ENCODE measurements around the gene ASPHD1.
"Not testable (repeated sequence)": the region's sequence is repeated elsewhere in the genome, so short reads cannot be mapped to it uniquely, and the experiment has no call there.

Gene ASPHD1

GRCh38 chr16:29901607-29901945, 1.3 kb downstream of the ASPHD1 start:
- peak overlapping the region; percentile 74 for H3K9ac ChIP-seq (ENCODE audit: low read length)

GRCh38 chr16:29903590-29903989, 3.3 kb downstream of the ASPHD1 start:
- Histone ChIP-seq H3K36me3 (ENCODE audit: control insufficient read depth, insufficient read depth, low read length) (no peaks in the 10 kb centered on the region), H3K9ac (ENCODE audit: low read length) (no peak overlapping the region), H3K4me3 (ENCODE audit: low read length) (no peak overlapping the region), H3K9me3 (ENCODE audit: control insufficient read depth, low read length) (no peaks in the 10 kb centered on the region), H3K4me1 (ENCODE audit: control insufficient read depth, insufficient read depth, low read length) (peaks cover 19% of the 10 kb centered on the region), H3K27me3 (ENCODE audit: control insufficient read depth, insufficient read depth, low read length) (peaks cover 2% of the 10 kb centered on the region)

More at GRCh38 chr16:29901607-29901945, 1.3 kb downstream of the ASPHD1 start:
- H3K36me3 ChIP-seq (ENCODE audit: control insufficient read depth, insufficient read depth, low read length), result no peaks in the 10 kb centered on the region
- peaks cover 19% of the 10 kb centered on the region for H3K4me1 ChIP-seq (ENCODE audit: control insufficient read depth, insufficient read depth, low read length)
- H3K9me3 ChIP-seq (ENCODE audit: control insufficient read depth, low read length), result no peaks in the 10 kb centered on the region
- no peak overlapping the region for H3K4me3 ChIP-seq (ENCODE audit: low read length)
- peaks cover 13% of the 10 kb centered on the region for H3K27me3 ChIP-seq (ENCODE audit: control insufficient read depth, insufficient read depth, low read length)

GRCh38 chr16:29904947-29905346, 4.7 kb downstream of the ASPHD1 start:
- Histone ChIP-seq H3K36me3 (ENCODE audit: control insufficient read depth, insufficient read depth, low read length) (no peaks in the 10 kb centered on the region), H3K9ac (ENCODE audit: low read length) (no peak overlapping the region), H3K27me3 (ENCODE audit: control insufficient read depth, insufficient read depth, low read length) (no peaks in the 10 kb centered on the region), H3K4me3 (ENCODE audit: low read length) (no peak overlapping the region), H3K9me3 (ENCODE audit: control insufficient read depth, low read length) (no peaks in the 10 kb centered on the region), H3K4me1 (ENCODE audit: control insufficient read depth, insufficient read depth, low read length) (peaks cover 13% of the 10 kb centered on the region)

- H3K27me3 ChIP-seq (ENCODE audit: control insufficient read depth, insufficient read depth, low read length), result no peaks in the 10 kb centered on the region
- H3K9ac ChIP-seq (ENCODE audit: low read length), result no peak overlapping the region
- peaks cover 9% of the 10 kb centered on the region for H3K4me1 ChIP-seq (ENCODE audit: control insufficient read depth, insufficient read depth, low read length)
- no peaks in the 10 kb centered on the region for H3K9me3 ChIP-seq (ENCODE audit: control insufficient read depth, low read length)
- H3K4me3 ChIP-seq (ENCODE audit: low read length), result no peak overlapping the region
- H3K36me3 ChIP-seq (ENCODE audit: control insufficient read depth, insufficient read depth, low read length), result no peaks in the 10 kb centered on the region
These were observed 5.4 kb downstream of the ASPHD1 start for GRCh38 chr16:29905668-29906067.

- no peak overlapping the region for H3K4me3 ChIP-seq (ENCODE audit: low read length)
- H3K36me3 ChIP-seq (ENCODE audit: control insufficient read depth, insufficient read depth, low read length), result no peaks in the 10 kb centered on the region
- H3K27me3 ChIP-seq (ENCODE audit: control insufficient read depth, insufficient read depth, low read length), result no peaks in the 10 kb centered on the region
- no peak overlapping the region for H3K9ac ChIP-seq (ENCODE audit: low read length)
- H3K4me1 ChIP-seq (ENCODE audit: control insufficient read depth, insufficient read depth, low read length), result peaks cover under 1% of the 10 kb centered on the region
- no peaks in the 10 kb centered on the region for H3K9me3 ChIP-seq (ENCODE audit: control insufficient read depth, low read length)
These were observed 6.4 kb downstream of the ASPHD1 start for GRCh38 chr16:29906520-29907244.

- no peaks in the 10 kb centered on the region for H3K4me1 ChIP-seq (ENCODE audit: control insufficient read depth, insufficient read depth, low read length)
- no peak overlapping the region for H3K4me3 ChIP-seq (ENCODE audit: low read length)
- no peaks in the 10 kb centered on the region for H3K9me3 ChIP-seq (ENCODE audit: control insufficient read depth, low read length)
These were observed 7.7 kb downstream of the ASPHD1 start for GRCh38 chr16:29907973-29908372.

GRCh38 chr16:29908719-29909220, 8.5 kb downstream of the ASPHD1 start:
- Histone ChIP-seq H3K27me3 (ENCODE audit: control insufficient read depth, insufficient read depth, low read length) (no peaks in the 10 kb centered on the region), H3K9ac (ENCODE audit: low read length) (no peak overlapping the region), H3K9me3 (ENCODE audit: control insufficient read depth, low read length) (no peaks in the 10 kb centered on the region), H3K4me3 (ENCODE audit: low read length) (no peak overlapping the region), H3K4me1 (ENCODE audit: control insufficient read depth, insufficient read depth, low read length) (no peaks in the 10 kb centered on the region), H3K36me3 (ENCODE audit: control insufficient read depth, insufficient read depth, low read length) (no peaks in the 10 kb centered on the region)

More at GRCh38 chr16:29907973-29908372, 7.7 kb downstream of the ASPHD1 start:
- H3K9ac ChIP-seq (ENCODE audit: low read length), result no peak overlapping the region
- H3K27me3 ChIP-seq (ENCODE audit: control insufficient read depth, insufficient read depth, low read length), result no peaks in the 10 kb centered on the region
- no peaks in the 10 kb centered on the region for H3K36me3 ChIP-seq (ENCODE audit: control insufficient read depth, insufficient read depth, low read length)

GRCh38 chr16:29909391-29909790, 9.1 kb downstream of the ASPHD1 start:
- no peaks in the 10 kb centered on the region for H3K27me3 ChIP-seq (ENCODE audit: control insufficient read depth, insufficient read depth, low read length)
- H3K9ac ChIP-seq (ENCODE audit: low read length), result no peak overlapping the region
- H3K4me3 ChIP-seq (ENCODE audit: low read length), result no peak overlapping the region

GRCh38 chr16:29909851-29910250, 9.6 kb downstream of the ASPHD1 start:
- H3K9ac ChIP-seq (ENCODE audit: low read length); H3K36me3 ChIP-seq (ENCODE audit: control insufficient read depth, insufficient read depth, low read length); H3K4me3 ChIP-seq (ENCODE audit: low read length); H3K27me3 ChIP-seq (ENCODE audit: control insufficient read depth, insufficient read depth, low read length); H3K9me3 ChIP-seq (ENCODE audit: control insufficient read depth, low read length); H3K4me1 ChIP-seq (ENCODE audit: control insufficient read depth, insufficient read depth, low read length): not testable (repeated sequence)

More at GRCh38 chr16:29909391-29909790, 9.1 kb downstream of the ASPHD1 start:
- H3K4me1 ChIP-seq (ENCODE audit: control insufficient read depth, insufficient read depth, low read length), result no peaks in the 10 kb centered on the region
- no peaks in the 10 kb centered on the region for H3K36me3 ChIP-seq (ENCODE audit: control insufficient read depth, insufficient read depth, low read length)
- H3K9me3 ChIP-seq (ENCODE audit: control insufficient read depth, low read length), result no peaks in the 10 kb centered on the region

GRCh38 chr16:29910819-29911675, 10.8 kb downstream of the ASPHD1 start:
- Histone ChIP-seq H3K9me3 (ENCODE audit: control insufficient read depth, low read length) (no peaks in the 10 kb centered on the region), H3K36me3 (ENCODE audit: control insufficient read depth, insufficient read depth, low read length) (no peaks in the 10 kb centered on the region), H3K9ac (ENCODE audit: low read length) (no peak overlapping the region), H3K27me3 (ENCODE audit: control insufficient read depth, insufficient read depth, low read length) (no peaks in the 10 kb centered on the region), H3K4me3 (ENCODE audit: low read length) (no peak overlapping the region), H3K4me1 (ENCODE audit: control insufficient read depth, insufficient read depth, low read length) (no peaks in the 10 kb centered on the region)

- H3K27me3 ChIP-seq (ENCODE audit: control insufficient read depth, insufficient read depth, low read length), result no peaks in the 10 kb centered on the region
- no peak overlapping the region for H3K4me3 ChIP-seq (ENCODE audit: low read length)
- no peaks in the 10 kb centered on the region for H3K4me1 ChIP-seq (ENCODE audit: control insufficient read depth, insufficient read depth, low read length)
- no peaks in the 10 kb centered on the region for H3K36me3 ChIP-seq (ENCODE audit: control insufficient read depth, insufficient read depth, low read length)
- H3K9ac ChIP-seq (ENCODE audit: low read length), result no peak overlapping the region
- H3K9me3 ChIP-seq (ENCODE audit: control insufficient read depth, low read length), result no peaks in the 10 kb centered on the region
These were observed 11.4 kb downstream of the ASPHD1 start for GRCh38 chr16:29911676-29912010.

- H3K9me3 ChIP-seq (ENCODE audit: control insufficient read depth, low read length), result no peaks in the 10 kb centered on the region
- no peaks in the 10 kb centered on the region for H3K4me1 ChIP-seq (ENCODE audit: control insufficient read depth, insufficient read depth, low read length)
- H3K27me3 ChIP-seq (ENCODE audit: control insufficient read depth, insufficient read depth, low read length), result no peaks in the 10 kb centered on the region
- H3K36me3 ChIP-seq (ENCODE audit: control insufficient read depth, insufficient read depth, low read length), result no peaks in the 10 kb centered on the region
- H3K9ac ChIP-seq (ENCODE audit: low read length), result no peak overlapping the region
- no peak overlapping the region for H3K4me3 ChIP-seq (ENCODE audit: low read length)
These were observed 11.8 kb downstream of the ASPHD1 start for GRCh38 chr16:29912087-29912486.

All from mucosa of stomach (tissue), 1 donor.